Stomach (tissue), 9 donors: ENCODE data around the gene COG5. TPM values are rescaled to one million over a fixed set of nuclear protein-coding genes. Genes with fewer than 3 reads are reported as not detected.
A peak's percentile ranks its signal among the peaks of the same experiment; 100 is the strongest.

ENCODE experiments used
- DNase-seq, 2 donors: peaks; one replicate each; pipeline versions ENCODE4 v3.0.0 to v3.0.0-alpha.2; 2013 to 2019
- H3K27ac ChIP-seq, 5 donors: fragments of 200-600 bp in 4 of 5; sonication (generic) in 4 of 5; one replicate each; pipeline ENCODE4 v1.5.1; 2013 to 2019; ENCODE audit warnings: mild to moderate bottlenecking in 1 of 5, moderate library complexity in 1 of 5
- H3K27me3 ChIP-seq, 3 donors: fragments of 200-600 bp; sonication (generic); one replicate each; pipeline ENCODE4 v1.5.1; 2017 to 2019; ENCODE audit warnings: mixed run types in 1 of 3
- H3K36me3 ChIP-seq, 4 donors: fragments of 200-600 bp; sonication (generic); 1 replicate in 3 of 4; 2 replicates in 1 of 4; pipeline ENCODE4 v1.5.1; 2016 to 2019
- H3K4me1 ChIP-seq, 4 donors: fragments of 200-600 bp; sonication (generic); one replicate each; pipeline ENCODE4 v1.5.1; 2016 to 2019
- H3K4me3 ChIP-seq, 4 donors: fragments of 200-600 bp; sonication (generic) in 3 of 4; one replicate each; pipeline ENCODE4 v1.5.1; 2016 to 2019; ENCODE audit warnings: mild to moderate bottlenecking in 1 of 4
- H3K9me3 ChIP-seq, 4 donors: fragments of 200-600 bp; sonication (generic); one replicate each; pipeline ENCODE4 v1.5.1; 2016 to 2019
- EP300 ChIP-seq: sonication (generic); formaldehyde crosslinking; IDR thresholded peaks from one replicate; pipeline ENCODE4 v1.6.1; 2017; ENCODE audit warnings: antibody characterized with exemption
- POLR2A ChIP-seq, 4 donors: fragments of 450-650 bp; IDR thresholded peaks; one replicate each; pipeline ENCODE4 v1.6.1; 2016; ENCODE audit warnings: antibody characterized with exemption in 4 of 4, control low read depth in 2 of 4, mild to moderate bottlenecking in 1 of 4, moderate library complexity in 1 of 4
- POLR2AphosphoS5 ChIP-seq, 3 donors: sonication (generic); formaldehyde crosslinking; IDR thresholded peaks; one replicate each; pipeline ENCODE4 v1.6.1; 2016; ENCODE audit warnings: antibody characterized with exemption in 3 of 3
- WGBS, 5 donors: extraction: QIAGEN DNeasy Blood & Tissue Kit in 3 of 5; methylation state at CpG; one replicate each; pipeline versions ENCODE4 v1.1.5 to v1.1.7; 2013 to 2018; 5-methylcytosine and 5-hydroxymethylcytosine counted together
- intact Hi-C: fragments of 100-400 bp; cut with DNase I; formaldehyde crosslinking; loops from one replicate; pipeline ENCODE4 v1.15.1; 2023; ENCODE audit warnings: low total_unique reads
- polyA plus RNA-seq, 3 donors: library from polyadenylated mRNA; stranded (reverse); fragments of 200-250 nt; gene quantifications; one replicate each; pipeline ENCODE4 v1.2.3, GENCODE V29; 2013
- total RNA-seq, 5 donors: library from RNA; depleted of rRNA; stranded (reverse); fragments of >200 nt; gene quantifications; one replicate each; pipeline versions ENCODE4 v1.1.0 to v1.2.3, GENCODE V29; 2014 to 2016
- TF ChIP-seq, protein P1 (sequence below), 7 experiments: fragments of 450-650 bp in 4 of 7; fragments of 200-600 bp in 3 of 7; sonication (generic) in 3 of 7; IDR thresholded peaks; one replicate each; pipeline ENCODE4 v1.5.1; 2016 to 2019; ENCODE audit warnings: antibody characterized with exemption in 7 of 7, control low read depth in 2 of 7, mild to moderate bottlenecking in 1 of 7
- donor health status: healthy with polysubstance abuse.
- donor health status: Bipolar disorder and iron deficiency.
- donor health status: healthy.

Gene COG5
- total and polyA plus RNA-seq, 8 donors, result 5.2 to 285 (median 17.1) TPM

DNA sequence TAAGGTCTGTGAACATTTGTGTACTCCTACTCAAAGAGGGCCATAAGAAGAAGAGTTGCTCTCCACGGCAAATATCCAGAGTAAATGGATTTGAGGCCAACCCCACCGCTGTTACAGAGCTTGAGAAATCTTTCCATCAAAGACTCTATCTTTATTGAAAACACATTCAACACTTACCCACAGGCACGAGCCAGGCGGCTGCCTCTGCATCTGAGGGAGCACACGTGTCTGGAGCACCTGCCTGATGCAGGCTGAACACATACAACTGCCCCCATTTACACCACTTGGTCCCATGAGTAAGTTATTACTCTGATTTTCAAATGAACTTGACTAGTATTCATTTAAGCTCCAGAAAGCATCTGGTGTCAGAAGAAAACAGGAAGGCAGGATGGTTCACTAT is 356.3 kb downstream of the COG5 start:
- Histone ChIP-seq H3K4me1 (peaks cover 0 to 20% (median 12%) of the 10 kb centered on the region in 4 donors), H3K4me3 (no peak overlapping the region), H3K36me3 (peaks cover 7 to 82% (median 74%) of the 10 kb centered on the region in 4 donors), H3K27ac (peak overlapping the region in 2 of 5 donors; percentile 5 to 56), H3K9me3 (no peaks in the 10 kb centered on the region), H3K27me3 (no peaks in the 10 kb centered on the region)
- 92 to 97% (median 96%) methylated on average over 5 of the region's 5 CpGs for WGBS, 5 donors
- intact Hi-C loops, result no loop called here
- DNase-seq, result no peak
- TF ChIP-seq EP300 (no peak), POLR2A (IDR thresholded peaks at IDR 0.05) (no peak), POLR2AphosphoS5 (IDR thresholded peaks at IDR 0.05) (no peak)
- TF ChIP-seq, protein P1, sequence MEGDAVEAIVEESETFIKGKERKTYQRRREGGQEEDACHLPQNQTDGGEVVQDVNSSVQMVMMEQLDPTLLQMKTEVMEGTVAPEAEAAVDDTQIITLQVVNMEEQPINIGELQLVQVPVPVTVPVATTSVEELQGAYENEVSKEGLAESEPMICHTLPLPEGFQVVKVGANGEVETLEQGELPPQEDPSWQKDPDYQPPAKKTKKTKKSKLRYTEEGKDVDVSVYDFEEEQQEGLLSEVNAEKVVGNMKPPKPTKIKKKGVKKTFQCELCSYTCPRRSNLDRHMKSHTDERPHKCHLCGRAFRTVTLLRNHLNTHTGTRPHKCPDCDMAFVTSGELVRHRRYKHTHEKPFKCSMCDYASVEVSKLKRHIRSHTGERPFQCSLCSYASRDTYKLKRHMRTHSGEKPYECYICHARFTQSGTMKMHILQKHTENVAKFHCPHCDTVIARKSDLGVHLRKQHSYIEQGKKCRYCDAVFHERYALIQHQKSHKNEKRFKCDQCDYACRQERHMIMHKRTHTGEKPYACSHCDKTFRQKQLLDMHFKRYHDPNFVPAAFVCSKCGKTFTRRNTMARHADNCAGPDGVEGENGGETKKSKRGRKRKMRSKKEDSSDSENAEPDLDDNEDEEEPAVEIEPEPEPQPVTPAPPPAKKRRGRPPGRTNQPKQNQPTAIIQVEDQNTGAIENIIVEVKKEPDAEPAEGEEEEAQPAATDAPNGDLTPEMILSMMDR (IDR thresholded peaks at IDR 0.05), result no peak

DNA sequence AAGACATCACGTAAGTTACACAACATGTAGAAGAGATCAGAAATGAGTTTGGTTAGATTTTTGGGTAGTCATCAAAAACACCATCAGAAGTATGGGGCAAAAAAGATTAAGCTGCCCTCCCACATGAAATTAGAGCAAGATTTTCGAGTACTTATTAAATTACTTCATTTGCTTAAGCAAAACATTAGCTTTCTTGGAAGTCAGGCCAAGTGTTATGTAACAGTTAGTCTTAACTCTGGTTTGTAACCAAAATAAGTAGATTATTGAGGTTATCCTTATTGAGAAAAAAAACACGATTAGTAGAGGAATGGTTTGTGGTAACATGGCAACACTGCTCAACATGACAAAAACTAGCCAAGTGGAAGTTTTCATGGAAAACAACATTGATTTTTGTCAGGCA is 357.0 kb downstream of the COG5 start:
- no peak for TF ChIP-seq POLR2A (IDR thresholded peaks at IDR 0.05)
- TF ChIP-seq, protein P1 (IDR thresholded peaks at IDR 0.05), result no peak
- TF ChIP-seq EP300, result no peak
- no peak for TF ChIP-seq POLR2AphosphoS5 (IDR thresholded peaks at IDR 0.05)
- H3K27ac ChIP-seq, result peak overlapping the region in 1 of 5 donors; percentile 56
- peaks cover 13 to 89% (median 82%) of the 10 kb centered on the region in 4 donors for H3K36me3 ChIP-seq
- H3K4me3 ChIP-seq, result no peak overlapping the region
- DNase-seq, result no peak
- 50 to 71% (median 58%) methylated on average over 3 of the region's 3 CpGs for WGBS, 5 donors
- no peaks in the 10 kb centered on the region for H3K9me3 ChIP-seq
- peaks cover 0 to 22% (median 13%) of the 10 kb centered on the region in 4 donors for H3K4me1 ChIP-seq
- no peaks in the 10 kb centered on the region for H3K27me3 ChIP-seq
- intact Hi-C loops, result no loop called here

- peaks cover 0 to 26% (median 16%) of the 10 kb centered on the region in 4 donors for H3K4me1 ChIP-seq
- no peak for DNase-seq
- no peaks in the 10 kb centered on the region for H3K27me3 ChIP-seq
- intact Hi-C loops, result no loop called here
- no peaks in the 10 kb centered on the region for H3K9me3 ChIP-seq
- TF ChIP-seq POLR2AphosphoS5 (IDR thresholded peaks at IDR 0.05) (no peak), POLR2A (IDR thresholded peaks at IDR 0.05) (no peak), EP300 (no peak)
- TF ChIP-seq, protein P1 (IDR thresholded peaks at IDR 0.05), result no peak
- H3K4me3 ChIP-seq, result no peak overlapping the region
- H3K36me3 ChIP-seq, result peaks cover 18 to 92% (median 87%) of the 10 kb centered on the region in 4 donors
- WGBS, 5 donors, result 93 to 98% (median 97%) methylated on average over 6 of the region's 6 CpGs
- H3K27ac ChIP-seq, result peak overlapping the region in 1 of 5 donors; percentile 56
Measured at GRCh38 chr7:107206136-107206535, 357.6 kb downstream of the COG5 start.

GRCh38 chr7:107203607-107204006 is 360.1 kb downstream of the COG5 start:
- no peaks in the 10 kb centered on the region for H3K9me3 ChIP-seq
- peaks cover 8 to 39% (median 26%) of the 10 kb centered on the region in 4 donors for H3K4me1 ChIP-seq
- H3K4me3 ChIP-seq, result no peak overlapping the region
- H3K36me3 ChIP-seq, result peaks cover 32 to 98% (median 93%) of the 10 kb centered on the region in 4 donors
- H3K27ac ChIP-seq, result no peak overlapping the region
- WGBS, 5 donors, result 84 to 93% (median 93%) methylated on average over 7 of the region's 7 CpGs
- no peak for DNase-seq
- TF ChIP-seq EP300 (no peak), POLR2AphosphoS5 (IDR thresholded peaks at IDR 0.05) (no peak), POLR2A (IDR thresholded peaks at IDR 0.05) (no peak)
- TF ChIP-seq, protein P1 (IDR thresholded peaks at IDR 0.05), result no peak
- no peaks in the 10 kb centered on the region for H3K27me3 ChIP-seq
- intact Hi-C loops, result no loop called here
